Measurements from ENCODE around the gene PI4K2B. TPM values are rescaled to one million over a fixed set of nuclear protein-coding genes. Genes with fewer than 3 reads are reported as not detected.
A peak's percentile ranks its signal among the peaks of the same experiment; 100 is the strongest.
"Not testable (repeated sequence)": the region's sequence is repeated elsewhere in the genome, so short reads cannot be mapped to it uniquely, and the experiment has no call there.

Gene PI4K2B
- polyA plus RNA-seq, 12 donors: 7.0 to 14.0 (median 10.4) TPM; not detected in 1

DNA sequence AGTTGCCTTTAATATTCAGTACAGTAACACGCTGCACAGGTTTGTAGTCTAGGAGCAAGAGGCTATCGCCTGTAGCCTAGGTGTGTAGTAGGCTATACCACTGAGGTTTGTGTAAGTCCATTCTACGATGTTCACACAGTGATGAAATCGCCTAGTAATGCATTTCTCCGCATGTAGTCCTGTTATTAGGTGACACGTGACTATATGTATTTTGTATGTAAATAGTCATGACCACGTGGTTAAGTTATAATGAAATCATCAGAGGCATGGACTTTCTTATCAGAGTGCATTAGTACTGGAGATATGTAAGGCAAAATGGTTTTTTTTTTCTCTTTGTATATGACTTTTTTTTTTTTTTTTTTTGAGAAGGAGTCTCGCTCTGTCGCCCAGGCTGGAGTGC, 68.8 kb downstream of the PI4K2B start:
- DNase-seq: no peak

DNA sequence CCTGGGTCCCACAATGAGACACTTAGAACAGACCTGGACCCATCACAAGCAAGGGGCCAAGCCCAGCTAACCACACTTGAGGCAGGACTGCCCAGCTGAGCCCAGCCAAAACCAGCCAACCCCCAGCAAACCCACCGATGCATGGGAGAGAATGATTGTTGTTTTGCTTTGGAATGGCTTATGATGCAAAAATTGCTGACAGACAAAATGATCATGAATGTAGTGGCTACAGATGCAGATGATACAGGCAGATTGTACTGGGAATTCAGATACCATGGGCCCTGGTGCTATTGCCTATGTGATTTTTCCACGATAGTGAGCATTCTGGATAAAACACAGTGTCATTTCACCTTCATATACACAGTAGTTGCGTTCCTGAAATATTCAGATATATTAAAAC, 69.7 kb downstream of the PI4K2B start:
- DNase-seq: no peak

DNA sequence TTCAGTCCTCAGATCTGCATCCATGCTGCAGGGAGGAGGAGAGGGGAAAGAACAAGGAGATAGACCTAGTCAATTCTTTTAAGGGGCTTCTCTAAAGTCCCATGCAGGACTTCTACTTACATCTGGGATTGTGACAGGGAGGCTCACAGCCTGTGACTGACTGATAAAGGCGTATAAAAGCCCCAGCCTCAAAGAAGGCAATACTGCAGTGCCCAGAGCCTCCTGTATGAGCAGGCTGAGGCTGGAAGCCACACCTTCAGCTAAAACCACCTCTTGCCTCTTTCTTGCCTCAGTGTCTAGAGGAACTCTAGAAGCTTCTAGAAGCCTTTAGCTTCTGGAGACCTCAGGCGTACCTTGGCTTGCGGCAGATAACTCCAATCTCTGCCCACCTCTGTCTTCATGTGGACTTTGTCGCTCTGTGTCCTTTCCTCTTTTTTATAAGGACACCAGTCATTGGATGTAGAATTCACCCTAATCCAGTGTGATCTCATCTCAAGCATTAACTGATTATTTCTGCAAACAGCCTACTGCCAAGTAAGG, 72.8 kb downstream of the PI4K2B start:
- DNase-seq: no peak

DNA sequence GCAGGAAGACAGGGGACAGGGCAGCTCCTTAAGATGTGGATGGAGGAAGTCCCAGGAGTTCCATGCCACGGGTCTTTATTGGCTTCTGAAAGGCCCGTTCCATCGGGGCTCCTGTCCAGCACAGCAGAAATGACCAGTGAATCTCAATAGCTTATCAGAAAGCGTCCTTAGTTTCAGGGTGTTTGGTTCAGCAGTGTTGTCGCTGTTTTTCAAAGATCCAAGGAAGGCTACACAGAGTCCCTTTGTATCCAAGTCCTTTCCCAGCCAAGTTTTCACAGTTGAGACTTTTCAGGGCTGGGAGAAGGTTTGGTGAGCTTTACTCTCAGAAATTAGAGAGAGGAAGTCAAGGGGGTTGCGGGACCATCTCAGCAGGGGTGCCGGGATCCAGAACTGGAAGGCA, 73.8 kb downstream of the PI4K2B start:
- DNase-seq: no peak

DNA sequence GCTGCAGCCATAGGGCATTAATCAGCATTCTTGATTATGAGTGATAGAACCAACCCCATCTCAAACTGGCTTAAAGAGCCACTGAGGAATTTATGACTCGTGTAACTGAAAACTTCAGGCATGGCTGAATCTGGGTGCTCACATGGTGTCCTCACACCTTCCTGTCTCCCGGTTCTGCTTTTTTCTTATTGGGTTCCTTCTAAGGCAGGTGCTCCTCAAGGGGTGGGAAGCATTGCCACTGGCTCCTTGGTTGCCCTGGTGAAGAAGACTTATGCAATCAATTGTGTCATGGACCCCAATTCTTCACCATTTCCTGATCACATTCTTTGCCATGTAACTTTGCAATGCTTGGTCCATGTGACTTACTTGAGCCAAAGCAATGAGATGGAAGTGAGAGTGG, 74.5 kb downstream of the PI4K2B start:
- DNase-seq: no peak

DNA sequence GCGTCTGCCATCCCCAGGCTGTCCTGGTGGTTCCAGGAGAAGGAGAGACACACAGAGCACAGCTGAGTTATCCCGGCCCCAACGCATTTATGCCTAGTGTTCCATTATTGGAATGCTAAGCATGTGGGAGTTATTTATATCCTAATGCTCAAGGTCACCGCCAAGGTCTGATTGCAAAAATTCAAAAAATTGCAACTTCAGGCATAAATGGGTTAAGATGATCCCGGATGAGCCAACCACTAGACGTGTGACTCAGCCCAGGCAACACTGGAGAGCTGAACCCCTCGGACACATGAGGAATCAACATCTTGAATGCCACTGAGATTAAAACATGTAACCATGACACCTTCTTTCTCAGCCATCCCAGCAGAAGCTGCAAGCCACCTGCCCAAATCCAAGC, 74.9 kb downstream of the PI4K2B start:
- no peak for DNase-seq

DNA sequence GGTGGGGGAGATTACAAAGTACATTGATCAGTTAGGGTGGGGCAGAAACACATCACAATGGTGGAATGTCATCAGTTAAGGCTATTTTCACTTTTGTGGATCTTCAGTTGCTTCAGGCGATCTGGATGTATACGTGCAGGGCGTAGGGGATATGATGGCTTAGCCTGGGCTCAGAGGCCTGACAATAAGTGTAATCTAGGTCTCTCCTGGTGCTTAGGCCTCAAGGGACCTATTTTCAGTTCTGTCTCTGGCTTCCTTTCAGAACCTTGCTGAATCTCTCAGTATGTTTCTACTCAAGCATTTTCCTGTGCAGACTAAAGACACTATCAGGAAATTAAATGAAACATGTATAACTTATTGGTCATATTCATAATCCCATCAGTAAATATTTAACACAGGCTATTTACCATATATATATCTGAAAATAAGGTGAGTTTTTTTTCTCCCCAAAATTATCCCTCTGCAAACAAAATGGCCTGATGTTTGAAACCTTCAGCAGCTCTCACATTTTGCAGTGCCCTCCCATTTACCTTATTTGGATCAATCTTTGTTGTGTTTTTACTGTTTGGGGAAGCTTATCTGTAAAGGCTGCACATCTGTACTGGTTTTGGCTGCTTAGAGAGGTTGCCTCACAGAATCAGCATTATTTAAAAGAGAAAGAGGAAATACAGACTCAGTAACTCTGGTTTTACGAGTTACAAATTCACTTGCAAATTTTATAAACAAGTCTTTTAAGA, 76.4 kb downstream of the PI4K2B start:
- DNase-seq: no peak

DNA sequence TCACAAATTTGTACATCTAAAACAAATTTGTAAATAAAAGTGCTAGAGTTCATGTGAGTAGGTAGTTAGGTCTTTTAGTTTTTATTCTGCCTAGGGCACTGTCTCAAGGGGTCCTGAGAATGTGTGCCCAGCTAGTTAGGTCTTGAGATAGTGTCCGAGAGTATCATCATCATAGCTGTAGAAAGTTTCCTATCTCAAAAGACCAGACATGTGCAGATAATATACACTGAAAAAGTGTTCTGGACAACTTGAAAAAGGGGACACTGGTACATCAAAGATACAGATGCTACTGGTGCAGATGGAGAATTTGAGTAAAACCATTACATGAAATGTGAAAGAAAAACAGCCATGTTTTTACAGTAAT, 77.0 kb downstream of the PI4K2B start:
- no peak for DNase-seq

DNA sequence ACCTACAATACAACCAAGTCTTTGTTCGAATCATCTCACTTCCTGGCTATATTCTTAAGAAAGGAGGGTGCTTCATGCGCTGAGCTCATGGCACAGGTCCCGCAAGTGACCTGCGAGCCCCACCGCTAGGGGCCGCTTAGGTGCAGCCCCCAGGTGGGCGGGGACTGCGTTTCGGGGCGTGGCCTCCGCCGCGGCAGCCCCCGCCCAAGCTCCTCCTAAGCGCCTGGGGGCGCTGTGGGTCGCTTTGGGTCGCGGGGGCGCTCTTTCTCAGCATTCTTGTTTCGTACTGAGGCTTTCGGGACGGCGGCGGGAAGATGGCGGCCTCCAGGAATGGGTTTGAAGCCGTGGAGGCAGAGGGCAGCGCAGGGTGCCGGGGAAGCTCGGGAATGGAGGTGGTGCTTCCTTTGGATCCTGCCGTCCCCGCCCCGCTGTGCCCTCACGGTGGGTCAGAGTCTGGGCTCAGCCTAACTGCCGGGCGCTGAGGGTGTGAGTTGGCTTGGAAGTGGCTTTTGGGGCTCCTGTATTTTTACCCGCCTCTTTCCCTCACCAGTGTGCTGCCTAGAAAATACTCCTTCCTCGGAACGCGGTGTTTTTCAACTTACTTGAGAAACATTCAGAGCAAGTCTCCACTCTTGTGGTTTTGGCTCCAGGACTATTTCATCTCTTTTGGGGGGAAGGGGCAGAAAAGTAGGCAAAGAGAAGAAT, 78.8 kb downstream of the PI4K2B start, which contains the start of gene ZCCHC4:
Gene ZCCHC4, plus strand, starts transcription at position 279 of the 705 bp plus-strand sequence. Its CDS starts 36 bp downstream, at position 315.
- DNase-seq: peak; percentile 93

DNA sequence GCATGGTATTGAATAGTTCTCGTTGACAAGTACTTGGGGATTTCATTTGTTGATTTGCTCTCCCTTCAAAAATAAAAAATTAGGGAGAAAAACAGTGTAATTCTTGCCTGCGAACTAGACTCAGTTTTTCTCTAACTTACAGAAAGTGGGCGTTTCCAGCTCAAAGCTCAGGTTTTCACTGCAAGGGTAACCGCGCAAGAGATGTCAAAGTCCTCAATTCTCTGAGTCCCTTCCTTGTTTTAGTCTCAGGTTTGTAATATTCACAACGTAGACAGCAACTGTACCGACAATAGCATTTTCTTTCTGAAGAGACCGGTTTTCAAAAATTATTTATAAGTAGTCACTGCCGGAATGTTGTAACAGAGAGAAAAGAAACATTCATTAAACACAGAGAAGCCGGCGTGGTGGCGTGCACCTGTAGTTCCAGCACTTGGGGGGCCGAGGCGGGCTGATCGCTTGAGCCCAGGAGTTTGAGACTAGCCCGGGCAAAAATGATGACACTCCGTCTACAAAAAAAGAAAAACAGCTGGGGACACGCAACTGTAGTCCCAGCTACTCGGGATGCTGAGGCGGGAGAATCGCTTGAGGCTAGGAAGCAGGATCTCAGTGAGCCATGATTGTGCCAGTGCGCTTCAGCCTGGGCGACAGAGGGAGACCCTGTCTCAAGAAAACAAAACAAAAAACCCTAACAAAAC, 79.5 kb downstream of the PI4K2B start:
- DNase-seq: no peak

DNA sequence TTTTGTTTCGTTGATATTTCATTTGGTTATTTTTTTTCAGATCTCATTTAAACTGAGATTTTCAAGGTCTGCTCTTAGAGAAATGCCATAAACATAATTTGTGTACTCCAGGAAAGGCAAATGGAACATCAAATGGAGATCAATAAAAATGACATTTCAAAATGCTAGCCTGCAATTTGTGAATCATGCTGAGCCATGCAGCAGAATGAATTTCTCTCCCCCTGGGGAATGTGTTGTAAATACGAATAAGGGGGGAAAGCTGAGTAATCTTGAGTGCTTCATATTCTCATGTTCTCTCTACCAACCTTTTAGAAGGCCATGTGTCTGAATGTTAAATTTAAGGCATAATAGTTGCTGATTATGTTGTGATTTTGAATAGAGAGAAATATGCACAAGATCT, 86.5 kb downstream of the PI4K2B start:
- no peak for DNase-seq

DNA sequence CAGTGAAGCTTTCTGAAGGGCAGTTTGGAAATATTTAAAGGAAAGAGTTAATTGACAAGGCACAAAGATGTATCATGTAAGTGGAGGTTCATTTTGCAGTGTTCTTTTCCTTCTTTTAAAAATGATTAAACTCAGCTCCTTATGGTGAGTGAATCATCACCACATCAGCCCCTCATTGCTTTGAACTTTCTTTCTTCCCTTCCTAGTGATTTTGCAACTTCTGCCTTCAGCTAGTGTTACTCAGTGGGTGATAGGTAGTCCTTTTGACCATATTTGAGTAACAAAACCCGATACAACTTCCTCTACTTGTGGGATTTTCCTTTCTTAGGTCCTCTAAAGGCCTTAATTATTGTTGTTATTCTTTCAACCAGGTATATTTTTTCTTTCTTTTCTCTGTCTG, 86.9 kb downstream of the PI4K2B start:
- no peak for DNase-seq

DNA sequence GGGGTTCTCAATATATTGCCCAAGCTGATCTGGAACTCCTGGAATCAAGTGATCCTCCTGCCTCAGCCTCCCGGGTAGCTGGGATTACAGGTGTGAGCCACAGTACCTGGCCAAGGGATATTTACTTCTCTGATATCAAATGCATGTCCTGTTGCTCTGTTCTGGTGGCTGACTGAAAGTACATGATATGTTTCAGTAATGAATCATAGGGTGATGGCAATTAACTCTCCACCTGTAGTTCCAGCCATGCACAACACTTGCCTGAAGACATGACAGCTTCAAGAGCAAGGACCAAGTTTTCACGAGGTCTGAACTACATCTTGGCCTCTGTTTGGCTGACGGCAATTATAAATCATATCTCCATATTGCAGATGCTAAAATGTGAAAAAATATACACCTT, 87.9 kb downstream of the PI4K2B start:
- no peak for DNase-seq

DNA sequence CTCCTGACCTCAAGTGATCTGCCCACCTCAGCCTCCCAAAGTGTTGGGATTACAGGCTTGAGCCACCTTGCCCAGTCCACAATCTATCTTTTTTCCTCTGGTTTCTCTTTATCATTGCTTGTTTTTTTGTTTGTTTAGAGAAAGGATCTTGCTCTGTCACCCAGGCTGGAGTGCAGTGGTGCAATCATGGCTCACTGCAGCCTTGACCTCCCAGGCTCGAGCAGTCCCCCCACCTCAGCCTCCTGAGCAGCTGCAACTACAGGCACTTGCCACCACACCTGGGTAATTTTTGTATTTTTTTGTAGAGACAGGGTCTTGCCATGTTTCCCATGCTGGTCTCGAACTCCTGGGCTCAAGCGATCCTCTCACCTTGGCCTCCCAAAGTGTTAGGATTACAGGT, 94.6 kb downstream of the PI4K2B start:
- DNase-seq: not testable (repeated sequence)

Other genes starting within 250 kb of the PI4K2B start
- 1 to 10 TPM in 11 of 12 donors, not detected in 1; 2.1 to 7.7 (median 4.6) TPM for gene LGI2, start 203.1 kb upstream of the PI4K2B start, polyA plus RNA-seq (ENCODE audit: insufficient read length in 12 of 12)
- gene SEPSECS, start 73.6 kb upstream of the PI4K2B start, polyA plus RNA-seq (ENCODE audit: insufficient read length in 12 of 12): 10 to 100 TPM in 6 of 12 donors, 1 to 10 TPM in 5, not detected in 1; 7.9 to 14.3 (median 10.2) TPM
- 10 to 100 TPM in 9 of 12 donors, 1 to 10 TPM in 2, not detected in 1; 8.1 to 18.5 (median 12.4) TPM for gene ZCCHC4, start 78.7 kb downstream of the PI4K2B start, polyA plus RNA-seq (ENCODE audit: insufficient read length in 12 of 12)
- 10 to 100 TPM in 11 of 12 donors, not detected in 1; 17.5 to 47.5 (median 33.0) TPM for gene ANAPC4, start 143.2 kb downstream of the PI4K2B start, polyA plus RNA-seq (ENCODE audit: insufficient read length in 12 of 12)